ENCODE results near the gene PIEZO2. TPM values are rescaled to one million over a fixed set of nuclear protein-coding genes. Genes with fewer than 3 reads are reported as not detected.

The PIEZO2 gene
- total RNA-seq, 1 experiment from 2014 or later: 5.5 TPM

DNA sequence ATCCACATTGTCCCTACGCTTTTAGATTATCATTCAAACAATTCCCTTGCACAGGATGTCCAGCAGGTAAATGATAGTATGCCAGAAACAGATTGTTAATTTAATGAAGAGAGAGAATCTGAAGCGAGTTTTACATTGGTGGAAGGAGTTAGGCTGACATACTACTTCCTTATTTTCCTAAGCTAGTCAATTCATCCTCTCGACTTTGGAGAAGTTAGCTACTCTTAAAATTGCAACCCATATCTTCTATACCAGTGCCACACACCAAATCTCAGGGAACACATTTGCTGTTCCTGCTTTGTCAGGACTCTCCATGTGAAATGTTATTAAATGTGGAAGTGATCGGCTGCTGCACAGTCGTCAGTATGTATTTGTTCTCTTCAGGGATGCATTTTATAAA is 374.3 kb downstream of the PIEZO2 start:
- Histone ChIP-seq H3K27me3 (replicated peaks; ENCODE audit: insufficient read depth, low read depth, low read length, poor library complexity) (peaks cover 34% of the 10 kb centered on the region), H3K27ac (ENCODE audit: low read depth, low read length, poor library complexity, severe bottlenecking) (no peak overlapping the region), H3K9me3 (ENCODE audit: low read depth, low read length, poor library complexity, severe bottlenecking) (no peaks in the 10 kb centered on the region), H3K4me1 (ENCODE audit: insufficient read depth, low read length, poor library complexity, severe bottlenecking) (no peaks in the 10 kb centered on the region), H3K4me3 (ENCODE audit: low read depth, low read length, poor library complexity, severe bottlenecking) (no peak overlapping the region), H3K36me3 (ENCODE audit: insufficient read depth, low read length, poor library complexity, severe bottlenecking) (no peaks in the 10 kb centered on the region)
- intact Hi-C loops (cut with micrococcal nuclease; ENCODE audit: unreplicated experiment): no loop called here
- no peak for TF ChIP-seq EZH2 (IDR thresholded peaks at IDR 0.05; ENCODE audit: borderline replicate concordance, low read depth, low read length, poor library complexity, severe bottlenecking)
- TF ChIP-seq, protein P1, sequence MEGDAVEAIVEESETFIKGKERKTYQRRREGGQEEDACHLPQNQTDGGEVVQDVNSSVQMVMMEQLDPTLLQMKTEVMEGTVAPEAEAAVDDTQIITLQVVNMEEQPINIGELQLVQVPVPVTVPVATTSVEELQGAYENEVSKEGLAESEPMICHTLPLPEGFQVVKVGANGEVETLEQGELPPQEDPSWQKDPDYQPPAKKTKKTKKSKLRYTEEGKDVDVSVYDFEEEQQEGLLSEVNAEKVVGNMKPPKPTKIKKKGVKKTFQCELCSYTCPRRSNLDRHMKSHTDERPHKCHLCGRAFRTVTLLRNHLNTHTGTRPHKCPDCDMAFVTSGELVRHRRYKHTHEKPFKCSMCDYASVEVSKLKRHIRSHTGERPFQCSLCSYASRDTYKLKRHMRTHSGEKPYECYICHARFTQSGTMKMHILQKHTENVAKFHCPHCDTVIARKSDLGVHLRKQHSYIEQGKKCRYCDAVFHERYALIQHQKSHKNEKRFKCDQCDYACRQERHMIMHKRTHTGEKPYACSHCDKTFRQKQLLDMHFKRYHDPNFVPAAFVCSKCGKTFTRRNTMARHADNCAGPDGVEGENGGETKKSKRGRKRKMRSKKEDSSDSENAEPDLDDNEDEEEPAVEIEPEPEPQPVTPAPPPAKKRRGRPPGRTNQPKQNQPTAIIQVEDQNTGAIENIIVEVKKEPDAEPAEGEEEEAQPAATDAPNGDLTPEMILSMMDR (conservative IDR thresholded peaks at IDR 0.05; ENCODE audit: low read depth, low read length): no peak
- no TSS peak for BruUV-seq (replicated peaks)
- DNase-seq (ENCODE audit: low spot score): no peak
- POLR2A ChIA-PET (ENCODE audit: low non-redundant PET): no interaction called here
- CTCF ChIA-PET: no interaction called here

DNA sequence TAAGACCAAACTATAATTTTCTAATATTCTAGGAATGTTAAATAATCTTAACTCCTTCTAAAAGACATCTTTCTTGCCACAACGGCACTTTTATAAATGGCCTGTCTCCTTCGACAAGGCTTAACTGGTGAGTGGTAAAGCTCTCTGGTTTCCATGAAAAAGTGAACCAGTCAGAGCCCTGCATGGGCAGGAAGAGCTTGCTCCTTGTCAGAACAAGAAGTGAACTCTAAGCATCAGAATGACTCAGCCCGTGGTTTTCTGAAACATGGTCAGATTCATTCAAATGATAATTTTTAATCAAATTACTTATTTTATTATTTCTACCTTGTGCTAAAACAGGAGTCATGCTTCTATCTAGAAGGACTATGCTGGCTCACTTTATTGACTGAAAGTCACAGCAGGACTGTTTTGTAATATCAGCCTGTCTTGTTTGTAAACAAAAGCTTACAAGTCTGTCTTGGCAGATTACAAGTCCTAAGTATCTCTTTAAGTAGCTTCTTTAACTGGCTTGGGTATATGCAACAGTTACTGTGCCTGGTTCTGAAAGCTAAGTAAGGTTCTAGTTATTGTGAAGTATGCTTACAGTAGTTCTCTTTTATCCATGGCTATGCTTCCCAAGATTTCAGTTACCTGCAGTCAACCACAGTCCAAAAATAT is 378.2 kb downstream of the PIEZO2 start:
- CTCF ChIA-PET: no interaction called here
- no TSS peak for BruUV-seq (replicated peaks)

DNA sequence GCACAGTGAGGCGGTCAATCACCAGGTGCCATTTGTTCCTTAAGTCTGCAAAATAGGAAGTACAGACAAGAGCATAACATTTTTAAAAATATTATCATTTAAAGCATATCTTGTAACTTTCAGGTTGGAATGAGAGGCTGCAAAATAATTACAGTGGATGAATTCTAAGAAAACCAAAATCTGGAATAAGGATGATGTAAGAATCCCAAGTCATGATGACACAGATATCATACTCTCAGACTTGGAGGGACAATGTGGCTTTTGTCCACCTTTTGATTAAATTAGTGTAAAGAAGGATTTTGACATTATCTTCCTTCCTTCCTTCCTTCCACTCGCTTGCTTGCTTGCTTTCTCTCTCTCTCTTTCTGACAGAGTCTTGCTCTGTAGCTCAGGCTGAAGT is 379.1 kb downstream of the PIEZO2 start:
- DNase-seq (ENCODE audit: low spot score): no peak
- Histone ChIP-seq H3K4me3 (ENCODE audit: low read depth, low read length, poor library complexity, severe bottlenecking) (no peak overlapping the region), H3K27me3 (replicated peaks; ENCODE audit: insufficient read depth, low read depth, low read length, poor library complexity) (peaks cover 34% of the 10 kb centered on the region), H3K36me3 (ENCODE audit: insufficient read depth, low read length, poor library complexity, severe bottlenecking) (no peaks in the 10 kb centered on the region), H3K9me3 (ENCODE audit: low read depth, low read length, poor library complexity, severe bottlenecking) (no peaks in the 10 kb centered on the region), H3K27ac (ENCODE audit: low read depth, low read length, poor library complexity, severe bottlenecking) (no peak overlapping the region), H3K4me1 (ENCODE audit: insufficient read depth, low read length, poor library complexity, severe bottlenecking) (no peaks in the 10 kb centered on the region)
- TF ChIP-seq EZH2 (IDR thresholded peaks at IDR 0.05; ENCODE audit: borderline replicate concordance, low read depth, low read length, poor library complexity, severe bottlenecking): no peak
- TF ChIP-seq, protein P1 (conservative IDR thresholded peaks at IDR 0.05; ENCODE audit: low read depth, low read length): no peak
- no TSS peak for BruUV-seq (replicated peaks)
- ChIA-PET CTCF (no interaction called here), POLR2A (ENCODE audit: low non-redundant PET) (interaction anchor here (0.6 kb wide), 1 partner anchor 319 kb away, joined by 3 read pairs; no protein-coding TSS in a partner anchor)
- intact Hi-C loops (cut with micrococcal nuclease; ENCODE audit: unreplicated experiment): no loop called here

More for the DNA sequence above, 378.2 kb downstream of the PIEZO2 start:
- H3K9me3 ChIP-seq (ENCODE audit: low read depth, low read length, poor library complexity, severe bottlenecking): no peaks in the 10 kb centered on the region
- intact Hi-C loops (cut with micrococcal nuclease; ENCODE audit: unreplicated experiment): no loop called here
- H3K36me3 ChIP-seq (ENCODE audit: insufficient read depth, low read length, poor library complexity, severe bottlenecking): no peaks in the 10 kb centered on the region
- TF ChIP-seq, protein P1 (conservative IDR thresholded peaks at IDR 0.05; ENCODE audit: low read depth, low read length): no peak
- no peak for TF ChIP-seq EZH2 (IDR thresholded peaks at IDR 0.05; ENCODE audit: borderline replicate concordance, low read depth, low read length, poor library complexity, severe bottlenecking)
- H3K27me3 ChIP-seq (replicated peaks; ENCODE audit: insufficient read depth, low read depth, low read length, poor library complexity): peaks cover 44% of the 10 kb centered on the region
- no peak overlapping the region for H3K27ac ChIP-seq (ENCODE audit: low read depth, low read length, poor library complexity, severe bottlenecking)
- POLR2A ChIA-PET (ENCODE audit: low non-redundant PET): interaction anchor here (0.6 kb wide), 1 partner anchor 318 kb away, joined by 3 read pairs; no protein-coding TSS in a partner anchor
- H3K4me3 ChIP-seq (ENCODE audit: low read depth, low read length, poor library complexity, severe bottlenecking): no peak overlapping the region
- no peak for DNase-seq (ENCODE audit: low spot score)
- no peaks in the 10 kb centered on the region for H3K4me1 ChIP-seq (ENCODE audit: insufficient read depth, low read length, poor library complexity, severe bottlenecking)
